ENCODE data around the gene RNF44. TPM values are rescaled to one million over a fixed set of nuclear protein-coding genes. Genes with fewer than 3 reads are reported as not detected.

RNF44 gene
- total and polyA plus RNA-seq, 2 of the 4 experiments (the other 2 are of a cell fraction), result 0.54 to 12.4 TPM

GRCh38 chr5:176521699-176522263, 15.4 kb downstream of the RNF44 start:
- ChIA-PET CTCF (interaction anchor here (0.6 kb wide), 1 partner anchor 66 kb away, joined by 6 read pairs; no protein-coding TSS in a partner anchor), POLR2A (ENCODE audit: unreplicated experiment) (no interaction called here)
- Histone ChIP-seq H3K79me1 (ENCODE audit: low read depth in 1 of 2, low read length in 2 of 2) (no peaks in the 10 kb centered on the region), H2AFZ (replicated peaks; ENCODE audit: low read length, poor library complexity) (peak overlapping the region; percentile 61), H2BK5ac (ENCODE audit: low read depth, low read length, poor library complexity, severe bottlenecking) (no peak overlapping the region), H3K36me3 (ENCODE audit: control insufficient read depth, insufficient read depth, low read length) (peaks cover 2% of the 10 kb centered on the region; the same call in 1 of the 2 replicates), H3K9me1 (ENCODE audit: insufficient read depth, low read length) (no peaks in the 10 kb centered on the region), H4K91ac (ENCODE audit: insufficient read depth, low read depth, low read length) (no peak overlapping the region), H3K4ac (ENCODE audit: low read depth, low read length) (no peak overlapping the region), H3K18ac (ENCODE audit: low read depth, low read length) (no peak overlapping the region), H4K8ac (ENCODE audit: low read depth in 2 of 2, low read length in 2 of 2) (no peak overlapping the region), H2BK20ac (ENCODE audit: low read depth, low read length) (no peak overlapping the region), H4K5ac (ENCODE audit: low read depth, low read length) (no peak overlapping the region), H2BK120ac (ENCODE audit: low read depth, low read length) (no peak overlapping the region), H2BK15ac (ENCODE audit: low read depth, low read length) (no peak overlapping the region), H2AK9ac (replicated peaks; ENCODE audit: low read depth, low read length, poor library complexity) (no peak overlapping the region), H3K4me2 (ENCODE audit: low read depth, low read length) (no peak overlapping the region), H3K27ac (ENCODE audit: insufficient read depth, low read length) (no peak overlapping the region), H3K14ac (replicated peaks; ENCODE audit: low read depth, low read length) (no peak overlapping the region), H4K20me1 (ENCODE audit: insufficient read depth, low read length) (no peaks in the 10 kb centered on the region), H3K23ac (ENCODE audit: low read depth, low read length) (no peak overlapping the region), H3K4me1 (ENCODE audit: control insufficient read depth, insufficient read depth, low read length) (no peaks in the 10 kb centered on the region), H2AK5ac (ENCODE audit: low read depth, low read length) (no peak overlapping the region), H3K56ac (ENCODE audit: extremely low read depth, insufficient read depth, low read length) (no peak overlapping the region), H3K9me3 (ENCODE audit: control insufficient read depth, insufficient read depth, low read length) (no peaks in the 10 kb centered on the region), H3K9ac (ENCODE audit: low read depth, low read length) (no peak overlapping the region), H3K4me3 (ENCODE audit: insufficient read depth, low read depth, low read length) (no peak overlapping the region), H3K27me3 (ENCODE audit: control insufficient read depth, insufficient read depth, low read length) (no peaks in the 10 kb centered on the region)
- DNase-seq, result no peak
- no TSS peak for BruUV-seq (replicated peaks)
- intact Hi-C loops (cut with micrococcal nuclease) (no loop called here), dilution Hi-C loops (cut with HindIII; ENCODE audit: low sequenced_read_pairs, unreplicated experiment) (no loop called here), in situ Hi-C loops (cut with MboI; ENCODE audit: low sequenced_read_pairs) (no loop called here)
- ATAC-seq (ENCODE audit: low read depth), result no peak
- 74% methylated on average over 3 of the region's 10 CpGs; no CpG with 5 or more reads in 1 of the 2 experiments for WGBS, 2 experiments (ENCODE audit: extremely low coverage in 2 of 2, insufficient read length in 1 of 2)
- no peak for TF ChIP-seq CEBPB (IDR thresholded peaks at IDR 0.05; ENCODE audit: low read depth, low read length)
- no peak for TF ChIP-seq RAD21 (IDR thresholded peaks at IDR 0.05; ENCODE audit: low read length)
- TF ChIP-seq POLR2A (IDR thresholded peaks at IDR 0.05; ENCODE audit: low read depth, low read length), result no peak
- no peak for TF ChIP-seq CHD1 (IDR thresholded peaks at IDR 0.05; ENCODE audit: low read depth, low read length)
- TF ChIP-seq RCOR1 (IDR thresholded peaks at IDR 0.05; ENCODE audit: insufficient replicate concordance, low read length), result no peak
- no peak for TF ChIP-seq MAFK (IDR thresholded peaks at IDR 0.05; ENCODE audit: low read depth, low read length)
- TF ChIP-seq BHLHE40 (IDR thresholded peaks at IDR 0.05; ENCODE audit: low read depth, low read length), result no peak
- TF ChIP-seq MAZ (IDR thresholded peaks at IDR 0.05; ENCODE audit: borderline replicate concordance, low read depth, low read length), result no peak
- TF ChIP-seq NFE2L2 (IDR thresholded peaks at IDR 0.05; ENCODE audit: low read depth, low read length), result no peak
- TF ChIP-seq ELK1 (IDR thresholded peaks at IDR 0.05; ENCODE audit: borderline replicate concordance, low read depth, low read length), result no peak
- no peak for TF ChIP-seq CTCF (conservative IDR thresholded peaks at IDR 0.05; ENCODE audit: low read depth, low read length)
- no peak for TF ChIP-seq USF2 (IDR thresholded peaks at IDR 0.05; ENCODE audit: low read depth, low read length)
- no peak for TF ChIP-seq RFX5 (IDR thresholded peaks at IDR 0.05; ENCODE audit: low read depth, low read length)
- TF ChIP-seq SMC3 (IDR thresholded peaks at IDR 0.05; ENCODE audit: low read depth, low read length), result no peak
- no peak for TF ChIP-seq MXI1 (IDR thresholded peaks at IDR 0.05; ENCODE audit: borderline replicate concordance, low read depth, low read length)
- no peak for TF ChIP-seq FOS (IDR thresholded peaks at IDR 0.05; ENCODE audit: low read depth, low read length)

Data from IMR-90 (cell line).